Ovary (tissue), 3 donors: ENCODE results near the gene INPPL1.

Experiments
- CTCF ChIP-seq, 3 donors: fragments of 450-650 bp in 2 of 3; fragments of 200-600 bp in 1 of 3; IDR thresholded peaks; one replicate each; pipeline versions ENCODE4 v1.5.1 to v1.8.0; 2016 to 2022; ENCODE audit warnings: antibody characterized with exemption in 3 of 3, mild to moderate bottlenecking in 1 of 3
- POLR2A ChIP-seq: fragments of 450-650 bp; IDR thresholded peaks from one replicate; pipeline ENCODE4 v1.6.1; 2017; ENCODE audit warnings: antibody characterized with exemption, mild to moderate bottlenecking, moderate library complexity
- donor health status: DM: no; HTN: no; CAD: no.

DNA sequence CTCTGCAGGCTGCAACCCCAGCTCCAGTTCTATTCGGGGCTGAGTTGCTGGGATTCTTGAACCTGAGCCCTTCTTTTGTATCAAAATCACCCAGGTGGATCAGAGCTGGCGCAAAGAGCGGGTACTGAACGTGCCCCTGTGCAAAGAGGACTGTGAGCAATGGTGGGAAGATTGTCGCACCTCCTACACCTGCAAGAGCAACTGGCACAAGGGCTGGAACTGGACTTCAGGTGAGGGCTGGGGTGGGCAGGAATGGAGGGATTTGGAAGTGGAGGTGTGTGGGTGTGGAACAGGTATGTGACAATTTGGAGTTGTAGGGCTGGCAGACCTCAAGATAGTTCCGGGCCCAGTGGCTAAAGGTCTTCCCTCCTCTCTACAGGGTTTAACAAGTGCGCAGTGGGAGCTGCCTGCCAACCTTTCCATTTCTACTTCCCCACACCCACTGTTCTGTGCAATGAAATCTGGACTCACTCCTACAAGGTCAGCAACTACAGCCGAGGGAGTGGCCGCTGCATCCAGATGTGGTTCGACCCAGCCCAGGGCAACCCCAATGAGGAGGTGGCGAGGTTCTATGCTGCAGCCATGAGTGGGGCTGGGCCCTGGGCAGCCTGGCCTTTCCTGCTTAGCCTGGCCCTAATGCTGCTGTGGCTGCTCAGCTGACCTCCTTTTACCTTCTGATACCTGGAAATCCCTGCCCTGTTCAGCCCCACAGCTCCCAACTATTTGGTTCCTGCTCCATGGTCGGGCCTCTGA, 28.9 kb upstream of the INPPL1 start:
- TF ChIP-seq CTCF (IDR thresholded peaks at IDR 0.05) (no peak), POLR2A (no peak)
